HepG2 (cell line): Measurements from ENCODE around the gene CTDNEP1. TPM values are rescaled to one million over a fixed set of nuclear protein-coding genes. Genes with fewer than 3 reads are reported as not detected.

ENCODE experiments used
- ARID4A ChIP-seq: sonication (generic); formaldehyde crosslinking; IDR thresholded peaks from 2 replicates; pipeline ENCODE4 v1.5.0; 2020; ENCODE audit warnings: mild to moderate bottlenecking, missing genetic modification reagents, borderline replicate concordance
- DRAP1 ChIP-seq: IDR thresholded peaks from 2 replicates; pipeline ENCODE4 v1.6.1; 2016; ENCODE audit warnings: missing genetic modification reagents, missing compliant biosample characterization
- IKZF4 ChIP-seq: sonication (generic); formaldehyde crosslinking; IDR thresholded peaks from 2 replicates; pipeline ENCODE4 v1.5.1; 2020; ENCODE audit warnings: borderline replicate concordance, mild to moderate bottlenecking, low read depth, missing genetic modification reagents; ENCODE audit errors: not compliant biosample characterization
- KLF12 ChIP-seq: sonication (generic); formaldehyde crosslinking; IDR thresholded peaks from 2 replicates; pipeline ENCODE4 v1.4.0; 2020; ENCODE audit warnings: missing genetic modification reagents, borderline replicate concordance
- ZBTB2 ChIP-seq: sonication (generic); formaldehyde crosslinking; IDR thresholded peaks from 2 replicates; pipeline ENCODE4 v1.8.0; 2022; ENCODE audit warnings: low read depth, missing genetic modification reagents
- ZNF101 ChIP-seq: sonication (generic); formaldehyde crosslinking; IDR thresholded peaks from 2 replicates; pipeline ENCODE4 v1.4.0; 2020; ENCODE audit warnings: mild to moderate bottlenecking, low read depth, missing genetic modification reagents, borderline replicate concordance
- ZNF264 ChIP-seq: sonication (generic); formaldehyde crosslinking; IDR thresholded peaks from 2 replicates; pipeline ENCODE4 v1.4.0; 2020; ENCODE audit warnings: missing genetic modification reagents
- ZNF558 ChIP-seq: sonication (generic); formaldehyde crosslinking; IDR thresholded peaks from 2 replicates; pipeline ENCODE4 v1.9.0; 2022; ENCODE audit warnings: mild to moderate bottlenecking, missing genetic modification reagents, borderline replicate concordance
- ZNF572 ChIP-seq: sonication (generic); formaldehyde crosslinking; IDR thresholded peaks from 2 replicates; pipeline ENCODE4 v1.5.1; 2020; ENCODE audit warnings: mild to moderate bottlenecking, missing genetic modification reagents
- ZNF780A ChIP-seq: sonication (generic); formaldehyde crosslinking; IDR thresholded peaks from 2 replicates; pipeline ENCODE4 v1.8.0; 2022; ENCODE audit warnings: mild to moderate bottlenecking, missing genetic modification reagents, moderate library complexity
- polyA plus RNA-seq, 8 experiments: library from polyadenylated mRNA; depleted of rRNA in 3 of 8; stranded (reverse) in 7 of 8; unstranded in 1 of 8; fragments of >200 nt; fragmentation: Illumina TruSeq in 4 of 8; extraction: Trizol in 4 of 8; gene quantifications; 2 replicates each; pipeline versions ENCODE4 v1.2.1 to v1.2.3, GENCODE V29; 2011 to 2016; ENCODE audit warnings: low read depth in 4 of 8, missing spikeins in 1 of 8, mixed read lengths in 1 of 8; ENCODE audit not compliant: insufficient read depth in 1 of 8
- total RNA-seq, 5 experiments: library from RNA; depleted of rRNA; stranded (reverse); fragments of >200 nt; fragmentation: Illumina TruSeq; extraction: Trizol; gene quantifications; 2 replicates each; pipeline ENCODE4 v1.2.3, GENCODE V29; 2016; ENCODE audit warnings: low read depth in 1 of 5
- TF ChIP-seq, protein P1 (sequence below): sonication (generic); formaldehyde crosslinking; IDR thresholded peaks from 2 replicates; pipeline ENCODE4 v1.5.1; 2020; ENCODE audit warnings: mild to moderate bottlenecking, missing genetic modification reagents, moderate library complexity
- TF ChIP-seq, protein P2 (sequence below): sonication (generic); formaldehyde crosslinking; IDR thresholded peaks from 2 replicates; pipeline ENCODE4 v1.5.1; 2020; ENCODE audit warnings: missing genetic modification reagents, mild to moderate bottlenecking, borderline replicate concordance
- TF ChIP-seq, protein P3 (sequence below): sonication (generic); formaldehyde crosslinking; IDR thresholded peaks from 2 replicates; pipeline ENCODE4 v1.5.0; 2020; ENCODE audit warnings: missing genetic modification reagents

The CTDNEP1 gene
- total and polyA plus RNA-seq, 2 of the 13 experiments (the other 11 are each of a cell fraction or from before 2014, with no cell fraction given): 19.8 to 118 TPM

GRCh38 chr17:7252176-7253043 is 876 bp upstream of the CTDNEP1 start, which contains the start of gene ELP5 (continued):
- TF ChIP-seq DRAP1 (CRISPR knock-in tag) (no peak), ZNF572 (CRISPR knock-in tag) (0 out of 2 replicates have a peak, but pooled peaks have one; percentile 81), ZNF101 (CRISPR knock-in tag) (no peak), ZNF558 (CRISPR knock-in tag) (no peak), ZBTB2 (CRISPR knock-in tag) (peak; percentile 88), IKZF4 (no peak), ZNF264 (CRISPR knock-in tag) (no peak), KLF12 (CRISPR knock-in tag) (no peak), ZNF780A (CRISPR knock-in tag) (no peak), ARID4A (CRISPR knock-in tag) (peak; percentile 90)
- TF ChIP-seq, protein P1, sequence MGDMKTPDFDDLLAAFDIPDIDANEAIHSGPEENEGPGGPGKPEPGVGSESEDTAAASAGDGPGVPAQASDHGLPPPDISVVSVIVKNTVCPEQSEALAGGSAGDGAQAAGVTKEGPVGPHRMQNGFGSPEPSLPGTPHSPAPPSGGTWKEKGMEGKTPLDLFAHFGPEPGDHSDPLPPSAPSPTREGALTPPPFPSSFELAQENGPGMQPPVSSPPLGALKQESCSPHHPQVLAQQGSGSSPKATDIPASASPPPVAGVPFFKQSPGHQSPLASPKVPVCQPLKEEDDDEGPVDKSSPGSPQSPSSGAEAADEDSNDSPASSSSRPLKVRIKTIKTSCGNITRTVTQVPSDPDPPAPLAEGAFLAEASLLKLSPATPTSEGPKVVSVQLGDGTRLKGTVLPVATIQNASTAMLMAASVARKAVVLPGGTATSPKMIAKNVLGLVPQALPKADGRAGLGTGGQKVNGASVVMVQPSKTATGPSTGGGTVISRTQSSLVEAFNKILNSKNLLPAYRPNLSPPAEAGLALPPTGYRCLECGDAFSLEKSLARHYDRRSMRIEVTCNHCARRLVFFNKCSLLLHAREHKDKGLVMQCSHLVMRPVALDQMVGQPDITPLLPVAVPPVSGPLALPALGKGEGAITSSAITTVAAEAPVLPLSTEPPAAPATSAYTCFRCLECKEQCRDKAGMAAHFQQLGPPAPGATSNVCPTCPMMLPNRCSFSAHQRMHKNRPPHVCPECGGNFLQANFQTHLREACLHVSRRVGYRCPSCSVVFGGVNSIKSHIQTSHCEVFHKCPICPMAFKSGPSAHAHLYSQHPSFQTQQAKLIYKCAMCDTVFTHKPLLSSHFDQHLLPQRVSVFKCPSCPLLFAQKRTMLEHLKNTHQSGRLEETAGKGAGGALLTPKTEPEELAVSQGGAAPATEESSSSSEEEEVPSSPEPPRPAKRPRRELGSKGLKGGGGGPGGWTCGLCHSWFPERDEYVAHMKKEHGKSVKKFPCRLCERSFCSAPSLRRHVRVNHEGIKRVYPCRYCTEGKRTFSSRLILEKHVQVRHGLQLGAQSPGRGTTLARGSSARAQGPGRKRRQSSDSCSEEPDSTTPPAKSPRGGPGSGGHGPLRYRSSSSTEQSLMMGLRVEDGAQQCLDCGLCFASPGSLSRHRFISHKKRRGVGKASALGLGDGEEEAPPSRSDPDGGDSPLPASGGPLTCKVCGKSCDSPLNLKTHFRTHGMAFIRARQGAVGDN (CRISPR knock-in tag): peak; percentile 94
- TF ChIP-seq, protein P2, sequence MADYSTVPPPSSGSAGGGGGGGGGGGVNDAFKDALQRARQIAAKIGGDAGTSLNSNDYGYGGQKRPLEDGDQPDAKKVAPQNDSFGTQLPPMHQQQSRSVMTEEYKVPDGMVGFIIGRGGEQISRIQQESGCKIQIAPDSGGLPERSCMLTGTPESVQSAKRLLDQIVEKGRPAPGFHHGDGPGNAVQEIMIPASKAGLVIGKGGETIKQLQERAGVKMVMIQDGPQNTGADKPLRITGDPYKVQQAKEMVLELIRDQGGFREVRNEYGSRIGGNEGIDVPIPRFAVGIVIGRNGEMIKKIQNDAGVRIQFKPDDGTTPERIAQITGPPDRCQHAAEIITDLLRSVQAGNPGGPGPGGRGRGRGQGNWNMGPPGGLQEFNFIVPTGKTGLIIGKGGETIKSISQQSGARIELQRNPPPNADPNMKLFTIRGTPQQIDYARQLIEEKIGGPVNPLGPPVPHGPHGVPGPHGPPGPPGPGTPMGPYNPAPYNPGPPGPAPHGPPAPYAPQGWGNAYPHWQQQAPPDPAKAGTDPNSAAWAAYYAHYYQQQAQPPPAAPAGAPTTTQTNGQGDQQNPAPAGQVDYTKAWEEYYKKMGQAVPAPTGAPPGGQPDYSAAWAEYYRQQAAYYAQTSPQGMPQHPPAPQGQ: no peak
- TF ChIP-seq, protein P3, sequence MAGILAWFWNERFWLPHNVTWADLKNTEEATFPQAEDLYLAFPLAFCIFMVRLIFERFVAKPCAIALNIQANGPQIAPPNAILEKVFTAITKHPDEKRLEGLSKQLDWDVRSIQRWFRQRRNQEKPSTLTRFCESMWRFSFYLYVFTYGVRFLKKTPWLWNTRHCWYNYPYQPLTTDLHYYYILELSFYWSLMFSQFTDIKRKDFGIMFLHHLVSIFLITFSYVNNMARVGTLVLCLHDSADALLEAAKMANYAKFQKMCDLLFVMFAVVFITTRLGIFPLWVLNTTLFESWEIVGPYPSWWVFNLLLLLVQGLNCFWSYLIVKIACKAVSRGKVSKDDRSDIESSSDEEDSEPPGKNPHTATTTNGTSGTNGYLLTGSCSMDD: no peak
